Measurements from ENCODE around the gene CD86.
"Not testable (repeated sequence)": the region's sequence is repeated elsewhere in the genome, so short reads cannot be mapped to it uniquely, and the experiment has no call there.

GRCh38 chr3:122164983-122165382 lies 109.8 kb downstream of the CD86 start:
- TF ChIP-seq CTCF, POLR2A (IDR thresholded peaks at IDR 0.05): not testable (repeated sequence)
